Glutamatergic neuron (in vitro differentiated cells): ENCODE results near the gene MC1R. TPM values are rescaled to one million over a fixed set of nuclear protein-coding genes. Genes with fewer than 3 reads are reported as not detected.

Experiments used
- DNase-seq: peaks from one replicate; pipeline ENCODE4 v3.0.0; 2022
- H3K27ac Mint-ChIP-seq: one replicate; pipeline ENCODE4 v1.8.0; 2020; ENCODE audit warnings: mild to moderate bottlenecking, mixed read lengths, inconsistent platforms; ENCODE audit not compliant: unreplicated experiment
- H3K27me3 Mint-ChIP-seq: one replicate; pipeline ENCODE4 v1.8.0; 2020; ENCODE audit warnings: mild to moderate bottlenecking, moderate library complexity, mixed read lengths, inconsistent platforms; ENCODE audit not compliant: unreplicated experiment
- H3K36me3 Mint-ChIP-seq: one replicate; pipeline ENCODE4 v1.8.0; 2020; ENCODE audit warnings: mild to moderate bottlenecking, mixed read lengths, inconsistent platforms; ENCODE audit not compliant: unreplicated experiment
- H3K4me1 Mint-ChIP-seq: one replicate; pipeline ENCODE4 v1.8.0; 2020; ENCODE audit warnings: mild to moderate bottlenecking, low read depth, mixed read lengths, inconsistent platforms; ENCODE audit not compliant: unreplicated experiment
- H3K4me3 Mint-ChIP-seq: one replicate; pipeline ENCODE4 v1.8.0; 2020; ENCODE audit warnings: mild to moderate bottlenecking, mixed read lengths, inconsistent platforms; ENCODE audit not compliant: unreplicated experiment
- H3K9me3 Mint-ChIP-seq: one replicate; pipeline ENCODE4 v1.8.0; 2020; ENCODE audit warnings: mild to moderate bottlenecking, moderate library complexity, mixed read lengths, inconsistent platforms; ENCODE audit not compliant: unreplicated experiment
- total RNA-seq: library from RNA; stranded (reverse); fragmentation: NEBNext Ultra II Directional; extraction: Animal tissue kit (Norgen Biotek cat#: 25700); gene quantifications from one replicate; pipeline ENCODE4 v1.2.1, GENCODE V29; 2021; ENCODE audit not compliant: unreplicated experiment
- TF ChIP-seq, protein P1 (sequence below): fragments of 200-600 bp; sonication (generic); IDR thresholded peaks from one replicate; pipeline ENCODE4 v1.5.0; 2021; ENCODE audit not compliant: partially characterized antibody, unreplicated experiment

Gene MC1R
- total RNA-seq, 1 donor from 2014 or later: 12.8 TPM

DNA sequence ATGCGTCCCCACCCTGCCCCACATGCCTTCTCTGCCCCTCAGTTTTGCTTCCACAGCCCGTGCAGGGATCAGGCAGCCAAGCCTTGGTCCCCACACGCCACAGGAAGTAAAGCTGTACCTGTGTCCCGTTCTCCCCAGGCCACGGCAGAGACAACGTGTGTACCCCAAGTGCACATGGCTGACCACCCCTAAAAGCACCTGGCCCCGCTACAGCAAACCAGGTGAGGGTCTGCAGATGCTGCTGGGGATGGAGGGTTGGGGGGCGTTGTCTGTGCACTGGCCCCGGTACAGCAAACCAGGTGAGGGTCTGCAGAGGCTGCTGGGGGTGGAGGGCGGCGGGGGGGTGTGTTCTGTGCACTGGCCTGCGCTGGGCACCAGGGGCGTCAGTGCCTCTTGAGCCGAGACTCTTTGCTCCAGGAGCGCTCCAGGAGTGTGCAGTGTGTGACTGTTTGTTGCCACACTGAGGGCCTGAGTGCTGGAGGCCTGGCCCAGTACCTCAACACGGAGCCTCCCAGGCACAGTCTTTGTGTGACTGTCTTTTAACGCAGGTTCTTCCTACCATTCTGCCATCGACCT, 26.5 kb upstream of the MC1R start:
- H3K4me3 Mint-ChIP-seq: no peak overlapping the region
- no peaks in the 10 kb centered on the region for H3K36me3 Mint-ChIP-seq
- H3K9me3 Mint-ChIP-seq: peaks cover 3% of the 10 kb centered on the region
- no peaks in the 10 kb centered on the region for H3K4me1 Mint-ChIP-seq
- H3K27me3 Mint-ChIP-seq: peaks cover 2% of the 10 kb centered on the region
- TF ChIP-seq, protein P1, sequence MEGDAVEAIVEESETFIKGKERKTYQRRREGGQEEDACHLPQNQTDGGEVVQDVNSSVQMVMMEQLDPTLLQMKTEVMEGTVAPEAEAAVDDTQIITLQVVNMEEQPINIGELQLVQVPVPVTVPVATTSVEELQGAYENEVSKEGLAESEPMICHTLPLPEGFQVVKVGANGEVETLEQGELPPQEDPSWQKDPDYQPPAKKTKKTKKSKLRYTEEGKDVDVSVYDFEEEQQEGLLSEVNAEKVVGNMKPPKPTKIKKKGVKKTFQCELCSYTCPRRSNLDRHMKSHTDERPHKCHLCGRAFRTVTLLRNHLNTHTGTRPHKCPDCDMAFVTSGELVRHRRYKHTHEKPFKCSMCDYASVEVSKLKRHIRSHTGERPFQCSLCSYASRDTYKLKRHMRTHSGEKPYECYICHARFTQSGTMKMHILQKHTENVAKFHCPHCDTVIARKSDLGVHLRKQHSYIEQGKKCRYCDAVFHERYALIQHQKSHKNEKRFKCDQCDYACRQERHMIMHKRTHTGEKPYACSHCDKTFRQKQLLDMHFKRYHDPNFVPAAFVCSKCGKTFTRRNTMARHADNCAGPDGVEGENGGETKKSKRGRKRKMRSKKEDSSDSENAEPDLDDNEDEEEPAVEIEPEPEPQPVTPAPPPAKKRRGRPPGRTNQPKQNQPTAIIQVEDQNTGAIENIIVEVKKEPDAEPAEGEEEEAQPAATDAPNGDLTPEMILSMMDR: no peak
- no peak overlapping the region for H3K27ac Mint-ChIP-seq
- DNase-seq: no peak

DNA sequence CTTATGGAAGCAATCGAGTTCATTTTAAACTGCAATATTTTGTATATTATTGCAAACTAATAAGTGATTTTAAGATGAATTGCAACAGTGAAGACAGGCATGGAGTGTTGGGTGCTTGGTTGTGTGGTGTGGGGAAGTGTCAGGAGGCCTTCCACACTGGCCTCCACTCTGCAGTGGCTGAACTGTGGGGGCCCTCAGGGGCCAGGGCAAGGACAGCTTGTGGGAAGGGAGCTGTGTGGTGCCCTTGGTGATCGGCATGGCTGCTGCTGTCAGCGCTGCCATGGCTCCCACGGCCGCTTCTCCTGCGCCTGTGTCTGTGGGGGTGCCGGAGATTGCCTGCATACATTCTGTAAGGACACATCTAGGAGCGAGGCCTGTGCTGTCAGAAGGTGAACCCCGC, 26.0 kb upstream of the MC1R start:
- H3K4me3 Mint-ChIP-seq: no peak overlapping the region
- H3K9me3 Mint-ChIP-seq: peaks cover 7% of the 10 kb centered on the region
- no peak overlapping the region for H3K27ac Mint-ChIP-seq
- DNase-seq: no peak
- peaks cover 4% of the 10 kb centered on the region for H3K27me3 Mint-ChIP-seq
- TF ChIP-seq, protein P1: no peak
- H3K36me3 Mint-ChIP-seq: no peaks in the 10 kb centered on the region
- no peaks in the 10 kb centered on the region for H3K4me1 Mint-ChIP-seq

DNA sequence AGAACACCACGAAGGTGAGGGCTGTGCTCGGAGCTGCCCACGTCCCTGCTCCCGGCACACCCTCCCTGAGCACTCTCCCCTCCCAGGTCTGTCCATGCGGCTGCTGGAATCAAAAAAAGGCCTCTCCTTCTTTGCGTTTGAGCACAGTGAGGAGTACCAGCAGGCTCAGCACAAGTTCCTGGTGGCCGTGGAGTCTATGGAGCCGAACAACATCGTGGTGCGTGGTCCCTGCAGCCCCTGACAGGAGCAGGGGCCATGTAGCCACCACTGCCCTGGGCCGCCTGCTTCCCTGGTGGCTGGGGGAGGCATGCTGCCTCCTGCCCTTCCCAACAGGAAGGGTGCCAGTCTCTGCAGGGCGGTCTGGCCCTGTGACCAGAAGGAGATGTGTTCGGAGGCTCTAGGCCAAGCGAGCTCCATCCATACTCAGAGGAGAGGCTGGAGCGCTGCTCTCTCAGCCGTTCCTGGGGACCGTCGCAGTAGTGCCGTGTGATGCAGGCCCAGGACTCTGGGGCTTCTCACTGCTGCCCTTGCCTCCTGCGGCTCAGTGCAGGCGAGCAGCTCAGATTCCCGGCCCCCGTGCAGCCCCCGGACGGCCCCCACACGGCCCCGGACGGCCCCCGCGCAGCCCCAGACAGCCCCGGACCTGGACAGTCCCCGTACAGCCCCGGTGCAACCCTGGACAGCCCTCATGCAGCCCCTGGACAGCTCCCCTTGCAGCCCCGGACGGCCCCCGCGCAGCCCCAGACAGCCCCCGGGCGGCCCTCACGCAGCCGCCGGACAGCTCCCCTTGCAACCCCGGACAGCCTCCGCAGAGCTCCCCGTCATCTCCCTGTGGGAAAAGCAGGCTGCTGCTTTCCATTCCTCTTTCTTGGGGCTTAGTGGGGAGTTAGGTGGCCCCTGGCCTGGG, 24.8 kb upstream of the MC1R start:
- Mint-ChIP-seq H3K4me3 (no peak overlapping the region), H3K27ac (no peak overlapping the region), H3K36me3 (peaks cover 3% of the 10 kb centered on the region), H3K9me3 (peaks cover 9% of the 10 kb centered on the region), H3K27me3 (peaks cover 4% of the 10 kb centered on the region), H3K4me1 (no peaks in the 10 kb centered on the region)
- DNase-seq: no peak
- TF ChIP-seq, protein P1: no peak

DNA sequence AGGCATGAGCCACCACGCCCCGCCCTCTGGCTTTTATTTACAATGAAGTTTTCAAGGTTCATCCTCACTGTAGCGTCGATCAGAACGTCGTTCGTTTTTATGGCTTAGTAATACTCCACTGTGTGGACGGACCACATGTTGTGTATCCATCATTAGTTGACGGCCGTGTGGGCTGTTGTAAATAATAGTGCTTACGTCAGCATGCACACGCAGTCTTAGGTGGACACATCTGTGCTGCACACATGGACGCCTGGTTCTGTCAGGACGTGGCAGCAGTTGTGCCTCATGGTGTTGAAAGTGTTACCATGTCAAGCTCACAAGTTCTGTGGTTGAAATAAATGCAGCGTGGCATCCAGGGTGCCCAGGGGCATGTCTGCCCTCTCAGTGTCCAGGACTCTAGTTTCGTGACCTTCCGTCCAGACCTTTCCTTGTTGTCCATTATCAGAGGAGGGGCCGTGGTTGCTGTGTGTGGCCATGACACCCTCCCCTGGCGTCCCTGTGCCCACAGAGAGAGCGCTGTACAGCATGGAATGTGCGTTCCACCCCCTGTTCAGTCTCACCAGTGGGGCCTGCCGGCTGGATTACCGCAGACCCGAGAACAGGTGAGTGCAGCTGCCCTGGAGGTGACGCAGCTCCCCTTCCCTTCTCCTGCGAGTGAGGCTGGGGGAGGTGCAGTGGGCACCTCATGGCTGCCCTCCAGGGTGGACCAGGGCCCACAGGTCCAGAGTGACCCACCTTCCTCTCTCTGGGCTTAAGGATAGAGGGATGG, 23.0 kb upstream of the MC1R start:
- peaks cover 2% of the 10 kb centered on the region for H3K27me3 Mint-ChIP-seq
- TF ChIP-seq, protein P1: no peak
- peaks cover 15% of the 10 kb centered on the region for H3K9me3 Mint-ChIP-seq
- no peak overlapping the region for H3K4me3 Mint-ChIP-seq
- DNase-seq: no peak
- peaks cover 5% of the 10 kb centered on the region for H3K36me3 Mint-ChIP-seq
- no peaks in the 10 kb centered on the region for H3K4me1 Mint-ChIP-seq
- H3K27ac Mint-ChIP-seq: no peak overlapping the region
